ENCODE results near the gene CNTNAP4. TPM values are rescaled to one million over a fixed set of nuclear protein-coding genes. Genes with fewer than 3 reads are reported as not detected.

CNTNAP4 gene
- total and polyA plus RNA-seq, 12 donors = 0.17 to 2.6 (median 0.56) TPM; not detected in 5

DNA sequence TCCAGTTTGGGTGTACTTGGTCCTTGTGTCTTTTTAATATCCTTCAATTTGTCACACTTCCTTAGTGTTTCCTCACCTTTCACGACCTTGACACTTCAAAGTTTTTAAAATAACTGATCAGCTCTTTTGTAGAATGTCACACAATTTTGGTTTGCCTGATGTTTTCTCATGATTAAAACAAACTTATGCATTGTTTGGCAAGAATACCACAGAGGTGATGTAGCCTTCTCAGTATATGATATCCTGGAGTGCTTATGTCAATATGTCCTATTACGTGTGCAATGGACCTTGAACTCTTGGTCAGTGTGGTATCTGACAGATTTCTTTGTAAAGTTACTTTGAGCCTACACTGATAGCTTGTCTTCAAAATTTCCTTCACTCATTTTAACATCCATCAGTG, 297.4 kb downstream of the CNTNAP4 start:
- Histone ChIP-seq H3K9me3 (replicated peaks in 1 of 3) (no peaks in the 10 kb centered on the region), H3K27me3 (no peaks in the 10 kb centered on the region), H3K27ac (no peak overlapping the region), H3K4me1 (replicated peaks in 1 of 2) (no peaks in the 10 kb centered on the region), H3K36me3 (replicated peaks in 1 of 2) (no peaks in the 10 kb centered on the region), H3K4me3 (no peak overlapping the region)
- WGBS, 4 donors = 36 to 45% (median 42%) methylated on average over 2 of the region's 2 CpGs
- intact Hi-C loops (cut with DNase I) = no loop called here
- TF ChIP-seq, protein P1, sequence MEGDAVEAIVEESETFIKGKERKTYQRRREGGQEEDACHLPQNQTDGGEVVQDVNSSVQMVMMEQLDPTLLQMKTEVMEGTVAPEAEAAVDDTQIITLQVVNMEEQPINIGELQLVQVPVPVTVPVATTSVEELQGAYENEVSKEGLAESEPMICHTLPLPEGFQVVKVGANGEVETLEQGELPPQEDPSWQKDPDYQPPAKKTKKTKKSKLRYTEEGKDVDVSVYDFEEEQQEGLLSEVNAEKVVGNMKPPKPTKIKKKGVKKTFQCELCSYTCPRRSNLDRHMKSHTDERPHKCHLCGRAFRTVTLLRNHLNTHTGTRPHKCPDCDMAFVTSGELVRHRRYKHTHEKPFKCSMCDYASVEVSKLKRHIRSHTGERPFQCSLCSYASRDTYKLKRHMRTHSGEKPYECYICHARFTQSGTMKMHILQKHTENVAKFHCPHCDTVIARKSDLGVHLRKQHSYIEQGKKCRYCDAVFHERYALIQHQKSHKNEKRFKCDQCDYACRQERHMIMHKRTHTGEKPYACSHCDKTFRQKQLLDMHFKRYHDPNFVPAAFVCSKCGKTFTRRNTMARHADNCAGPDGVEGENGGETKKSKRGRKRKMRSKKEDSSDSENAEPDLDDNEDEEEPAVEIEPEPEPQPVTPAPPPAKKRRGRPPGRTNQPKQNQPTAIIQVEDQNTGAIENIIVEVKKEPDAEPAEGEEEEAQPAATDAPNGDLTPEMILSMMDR (IDR thresholded peaks at IDR 0.05) = no peak
- TF ChIP-seq POLR2A (IDR thresholded peaks at IDR 0.05) = no peak
- DNase-seq = no peak

DNA sequence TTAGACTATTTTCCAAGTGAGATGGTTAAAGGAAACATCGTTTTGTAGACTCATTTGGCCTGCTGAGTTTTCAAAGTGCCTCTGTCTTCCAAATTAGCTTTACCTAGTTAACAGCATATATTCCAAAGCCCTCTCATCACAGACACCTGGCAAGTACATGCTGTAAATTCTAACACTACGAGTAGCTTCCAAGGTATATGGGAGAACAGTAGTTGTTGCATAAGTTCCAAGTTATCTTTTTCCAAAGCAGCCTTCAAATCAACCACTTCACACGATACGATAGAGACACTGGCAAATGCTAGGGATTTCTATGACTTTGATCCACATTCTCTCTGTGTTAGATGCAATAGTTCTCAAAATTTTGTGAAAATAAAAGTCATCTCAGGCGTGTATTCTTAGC, 299.3 kb downstream of the CNTNAP4 start:
- 42 to 49% (median 47%) methylated on average over 5 of the region's 5 CpGs for WGBS, 4 donors

DNA sequence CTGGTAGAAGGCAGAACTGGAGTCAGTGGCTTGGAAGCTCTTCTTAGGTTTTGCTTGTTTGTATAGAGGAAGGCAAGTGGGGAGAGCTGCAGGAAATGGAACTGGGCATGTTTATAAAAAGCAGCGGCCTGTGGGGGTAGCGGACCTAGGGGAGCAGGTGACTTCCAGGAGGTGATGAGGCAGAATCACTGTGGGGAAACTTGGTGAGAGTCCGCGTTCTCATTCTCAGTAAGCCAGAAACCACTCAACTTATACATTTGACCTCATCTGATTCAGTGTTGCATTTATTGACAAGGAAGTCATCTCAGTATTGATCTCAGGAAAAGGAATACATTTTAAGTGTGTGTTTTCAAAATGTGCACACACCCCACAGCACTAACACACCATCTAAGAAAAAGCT, 299.8 kb downstream of the CNTNAP4 start:
- H3K27ac ChIP-seq = no peak overlapping the region
- intact Hi-C loops (cut with DNase I) = no loop called here
- DNase-seq = no peak
- 65 to 79% (median 74%) methylated on average over 4 of the region's 4 CpGs for WGBS, 4 donors
- H3K36me3 ChIP-seq (replicated peaks in 1 of 2) = no peaks in the 10 kb centered on the region
- no peaks in the 10 kb centered on the region for H3K27me3 ChIP-seq
- no peak for TF ChIP-seq POLR2A (IDR thresholded peaks at IDR 0.05)
- TF ChIP-seq, protein P1 (IDR thresholded peaks at IDR 0.05) = no peak
- no peak overlapping the region for H3K4me3 ChIP-seq
- no peaks in the 10 kb centered on the region for H3K9me3 ChIP-seq (replicated peaks in 1 of 3)
- H3K4me1 ChIP-seq (replicated peaks in 1 of 2) = no peaks in the 10 kb centered on the region

More for the DNA sequence above, 299.3 kb downstream of the CNTNAP4 start:
- intact Hi-C loops (cut with DNase I) = no loop called here
- no peak overlapping the region for H3K4me3 ChIP-seq
- H3K4me1 ChIP-seq (replicated peaks in 1 of 2) = no peaks in the 10 kb centered on the region
- no peaks in the 10 kb centered on the region for H3K9me3 ChIP-seq (replicated peaks in 1 of 3)
- TF ChIP-seq, protein P1 (IDR thresholded peaks at IDR 0.05) = no peak
- no peak for TF ChIP-seq POLR2A (IDR thresholded peaks at IDR 0.05)
- H3K36me3 ChIP-seq (replicated peaks in 1 of 2) = no peaks in the 10 kb centered on the region
- no peak overlapping the region for H3K27ac ChIP-seq
- no peaks in the 10 kb centered on the region for H3K27me3 ChIP-seq
- DNase-seq = no peak

DNA sequence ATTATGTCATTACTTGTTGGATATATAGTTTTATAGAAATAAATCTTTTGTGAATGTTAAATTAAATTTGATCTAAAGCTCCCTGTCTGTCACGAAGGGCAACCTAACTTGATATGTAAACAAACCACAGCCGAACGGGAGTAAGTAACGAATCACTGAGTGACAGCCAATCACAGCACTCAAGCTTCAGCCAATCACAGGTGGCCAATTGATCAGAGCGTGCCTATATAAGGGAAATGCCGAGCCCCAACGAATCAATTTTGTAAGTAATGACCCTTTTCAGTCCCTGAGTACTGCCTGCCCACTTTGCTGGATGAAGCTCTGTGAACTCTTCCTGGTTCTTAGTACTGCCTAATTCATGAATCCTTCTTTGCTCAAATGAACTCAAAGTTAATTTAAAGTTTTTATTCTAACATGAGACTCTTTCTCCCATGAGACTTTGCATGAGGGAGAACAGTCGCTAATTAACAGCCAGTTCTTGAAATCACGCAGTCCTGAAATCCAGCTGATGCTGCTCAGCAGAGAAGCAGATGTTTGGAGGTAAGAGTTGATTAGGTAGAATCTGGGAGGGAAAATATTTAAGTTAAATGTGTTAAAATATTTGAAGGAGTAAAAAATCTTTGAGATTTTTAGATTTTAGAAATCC, 302.2 kb downstream of the CNTNAP4 start:
- Histone ChIP-seq H3K27me3 (no peaks in the 10 kb centered on the region), H3K4me1 (replicated peaks in 1 of 2) (no peaks in the 10 kb centered on the region), H3K27ac (no peak overlapping the region), H3K9me3 (replicated peaks in 1 of 3) (no peaks in the 10 kb centered on the region), H3K4me3 (no peak overlapping the region), H3K36me3 (replicated peaks in 1 of 2) (no peaks in the 10 kb centered on the region)
- WGBS, 4 donors = 77 to 83% (median 81%) methylated on average over 9 of the region's 9 CpGs
- no peak for DNase-seq
- TF ChIP-seq, protein P1 (IDR thresholded peaks at IDR 0.05) = no peak
- no peak for TF ChIP-seq POLR2A (IDR thresholded peaks at IDR 0.05)
- intact Hi-C loops (cut with DNase I) = no loop called here

All from adrenal gland (tissue), 12 donors.